ENCODE data around the gene YWHAG.

- TF ChIP-seq POLR2AphosphoS5 (IDR thresholded peaks at IDR 0.05; ENCODE audit: borderline replicate concordance, low read depth, low read length) (no peak), EZH2 (IDR thresholded peaks at IDR 0.05) (no peak)
Observed at GRCh38 chr7:76400248-76400647, 41.5 kb upstream of the YWHAG start.

All from SK-N-MC (cell line).